Fibroblast of the aortic adventitia (primary cell): ENCODE results near the gene EFCAB9. TPM values are rescaled to one million over a fixed set of nuclear protein-coding genes. Genes with fewer than 3 reads are reported as not detected.

Experiments used
- DNase-seq: peaks from one replicate; pipeline ENCODE4 v3.0.0-alpha.2; 2010; ENCODE audit warnings: low read depth
- H3K4me3 ChIP-seq: 2 replicates; pipeline ENCODE4 v1.5.1; 2011; ENCODE audit warnings: low read depth, mild to moderate bottlenecking, control low read depth, low read length, moderate library complexity
- CTCF ChIP-seq: IDR thresholded peaks from 2 replicates; pipeline ENCODE4 v1.5.1; 2011; ENCODE audit warnings: mild to moderate bottlenecking, low read length, control low read depth, inconsistent platforms; ENCODE audit not compliant: insufficient read depth
- total RNA-seq: library from RNA; depleted of rRNA; stranded (reverse); fragments of >200 nt; gene quantifications from 2 replicates; pipeline ENCODE4 v1.2.3, GENCODE V29; 2012; ENCODE audit warnings: low replicate concordance

EFCAB9 gene
- total RNA-seq, 1 donor = not detected

GRCh38 chr5:172165465-172165864 lies 28.5 kb upstream of the EFCAB9 start:
- H3K4me3 ChIP-seq = no peak overlapping the region
- no peak for DNase-seq
- no peak for TF ChIP-seq CTCF

- H3K4me3 ChIP-seq = no peak overlapping the region
- no peak for TF ChIP-seq CTCF
- DNase-seq = no peak
Observed at GRCh38 chr5:172166030-172166826, 27.7 kb upstream of the EFCAB9 start.

- DNase-seq = no peak
- no peak for TF ChIP-seq CTCF
- no peak overlapping the region for H3K4me3 ChIP-seq
Observed at GRCh38 chr5:172167895-172168294, 26.1 kb upstream of the EFCAB9 start.

GRCh38 chr5:172168311-172168710 lies 25.7 kb upstream of the EFCAB9 start:
- H3K4me3 ChIP-seq = no peak overlapping the region
- no peak for TF ChIP-seq CTCF
- no peak for DNase-seq

GRCh38 chr5:172169216-172169615 lies 24.8 kb upstream of the EFCAB9 start:
- no peak for TF ChIP-seq CTCF
- no peak for DNase-seq
- no peak overlapping the region for H3K4me3 ChIP-seq

GRCh38 chr5:172170251-172170701 lies 23.7 kb upstream of the EFCAB9 start:
- no peak overlapping the region for H3K4me3 ChIP-seq
- DNase-seq = no peak

More at GRCh38 chr5:172170251-172170701, 23.7 kb upstream of the EFCAB9 start:
- no peak for TF ChIP-seq CTCF
